ENCODE data around the gene C17orf78.

DNA sequence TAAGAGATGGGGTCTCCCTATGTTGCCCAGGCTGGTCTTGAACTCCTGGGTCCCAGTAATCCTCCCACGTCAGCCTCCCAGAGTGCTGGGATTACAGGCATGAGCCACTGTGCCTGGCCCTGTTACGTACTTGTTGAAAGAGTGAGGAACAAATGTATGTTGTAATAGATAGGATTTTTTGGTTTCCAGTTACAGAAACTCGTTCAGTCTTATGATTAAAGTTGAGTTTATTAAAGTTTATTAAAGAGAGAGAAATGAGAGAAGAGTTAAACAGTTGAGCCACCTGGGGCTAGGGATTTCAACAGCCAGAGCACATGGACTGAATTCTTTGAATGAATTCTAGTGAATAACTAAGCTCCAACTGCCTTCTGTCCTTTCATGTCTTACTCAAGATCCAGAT lies 34.6 kb downstream of the C17orf78 start:
- TF ChIP-seq GATA2 (IDR thresholded peaks at IDR 0.05; ENCODE audit: low read depth, low read length) (no peak), GATA3 (IDR thresholded peaks at IDR 0.05; ENCODE audit: low read depth, low read length) (no peak)
